HG03159 (cell line): Measurements from ENCODE around the gene MRI1.
A peak's percentile ranks its signal among the peaks of the same experiment; 100 is the strongest.
"Not testable (repeated sequence)": the region's sequence is repeated elsewhere in the genome, so short reads cannot be mapped to it uniquely, and the experiment has no call there.

Experiments
- ATAC-seq: cut with Tn5 transposase; IDR thresholded peaks from one replicate; pipeline ENCODE4 v1.9.1; 2021; ENCODE audit warnings: mild to moderate bottlenecking, moderate library complexity; ENCODE audit not compliant: unreplicated experiment

Gene MRI1

GRCh38 chr19:13764101-13764807 is at the start of gene MRI1:
TSS of gene MRI1 (plus strand) at chr19:13764522. CDS start at chr19:13764589, 67 bp downstream.
- ATAC-seq = no peak

DNA sequence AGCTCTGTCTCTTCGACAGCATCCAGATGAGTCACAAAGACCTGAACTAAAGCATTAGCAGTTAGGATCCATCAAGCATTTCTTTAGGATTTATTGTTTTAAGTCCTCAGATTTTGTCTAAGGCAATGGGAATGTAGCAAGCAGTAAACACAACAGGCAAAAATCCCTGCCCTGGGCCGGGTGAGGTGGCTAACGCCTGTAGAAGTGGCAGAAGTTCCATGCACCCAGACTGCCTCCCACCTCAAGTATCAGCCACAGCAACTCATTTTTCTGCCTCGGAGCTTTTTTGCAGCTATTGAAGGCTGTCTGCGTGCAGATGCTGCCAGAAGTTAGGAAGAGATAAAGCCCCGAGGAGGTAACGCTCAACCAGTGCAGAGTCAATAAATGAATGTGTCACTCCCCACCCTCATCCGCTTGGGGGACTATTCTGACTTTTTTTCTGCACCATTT is 47.1 kb upstream of the MRI1 start:
- ATAC-seq = no peak

GRCh38 chr19:13718733-13719132 is 45.6 kb upstream of the MRI1 start:
- ATAC-seq = no peak

- ATAC-seq = no peak
Observed at GRCh38 chr19:13722146-13722545, 42.2 kb upstream of the MRI1 start.

DNA sequence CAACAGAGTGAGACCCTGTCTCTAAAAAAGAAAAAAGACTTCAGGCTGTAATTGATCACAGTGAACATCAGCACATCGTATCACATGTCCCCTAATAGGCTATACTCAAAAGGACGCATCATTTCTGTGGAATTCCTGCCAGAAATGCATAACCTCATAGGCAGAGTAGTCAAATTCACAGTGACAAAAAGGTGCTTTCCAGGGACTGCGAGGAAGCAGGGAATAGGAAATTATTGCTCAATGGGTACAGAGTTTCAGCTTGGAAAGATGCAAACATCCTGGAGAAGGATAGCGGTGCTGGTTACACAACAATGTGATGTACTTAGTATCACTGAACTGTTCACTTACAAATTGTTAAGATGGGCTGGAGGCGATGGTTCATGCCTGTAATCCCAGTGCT is 41.1 kb upstream of the MRI1 start:
- ATAC-seq = no peak

DNA sequence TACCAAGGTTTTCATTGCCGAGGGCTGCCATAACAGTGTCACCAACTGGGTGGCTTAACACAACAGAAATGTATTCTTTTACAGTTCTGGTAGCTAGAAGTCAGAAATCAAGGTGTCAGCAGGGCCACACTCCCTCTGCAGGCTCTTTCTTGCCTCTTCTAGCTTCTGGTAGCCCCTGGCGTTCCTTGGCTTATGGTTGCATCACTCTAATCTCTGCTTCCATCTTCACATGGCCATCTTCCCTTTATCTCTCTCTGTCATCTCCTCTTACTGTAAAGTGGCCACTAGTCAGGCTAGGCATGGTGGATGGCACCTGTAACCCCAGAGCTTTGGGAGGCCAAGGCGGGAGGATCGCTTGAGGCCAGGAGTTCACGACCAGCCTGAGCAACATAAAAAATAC is 38.0 kb upstream of the MRI1 start:
- ATAC-seq = no peak

GRCh38 chr19:13727798-13728197 is 36.5 kb upstream of the MRI1 start:
- ATAC-seq = no peak

GRCh38 chr19:13729859-13730258 is 34.5 kb upstream of the MRI1 start:
- ATAC-seq = no peak

GRCh38 chr19:13731147-13731964 is 33.0 kb upstream of the MRI1 start:
- ATAC-seq = peak; percentile 86

DNA sequence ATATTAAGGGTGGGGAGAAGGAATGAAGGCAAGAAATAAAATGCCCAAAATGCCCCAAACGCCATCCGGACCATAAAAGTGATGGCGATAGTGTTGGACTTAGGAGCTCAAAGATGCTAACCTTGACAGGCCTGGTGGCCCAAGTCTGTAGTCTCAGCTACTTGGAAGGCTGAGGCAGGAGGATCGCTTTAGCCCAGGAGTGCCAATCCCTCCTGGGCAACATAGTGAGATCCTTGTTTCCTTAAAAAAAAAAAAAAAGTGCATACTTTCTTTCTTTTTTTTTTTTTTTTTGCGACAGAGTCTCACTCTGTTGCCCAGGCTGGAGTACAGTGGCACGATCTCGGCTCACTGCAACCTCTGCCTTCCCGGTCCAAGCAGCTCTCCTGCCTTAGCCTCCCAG is 32.0 kb upstream of the MRI1 start:
- no peak for ATAC-seq

- no peak for ATAC-seq
Observed at GRCh38 chr19:13734751-13735150, 29.6 kb upstream of the MRI1 start.

GRCh38 chr19:13738073-13738472 is 26.2 kb upstream of the MRI1 start:
- ATAC-seq = no peak

- ATAC-seq = no peak
Observed at GRCh38 chr19:13741893-13742292, 22.4 kb upstream of the MRI1 start.

DNA sequence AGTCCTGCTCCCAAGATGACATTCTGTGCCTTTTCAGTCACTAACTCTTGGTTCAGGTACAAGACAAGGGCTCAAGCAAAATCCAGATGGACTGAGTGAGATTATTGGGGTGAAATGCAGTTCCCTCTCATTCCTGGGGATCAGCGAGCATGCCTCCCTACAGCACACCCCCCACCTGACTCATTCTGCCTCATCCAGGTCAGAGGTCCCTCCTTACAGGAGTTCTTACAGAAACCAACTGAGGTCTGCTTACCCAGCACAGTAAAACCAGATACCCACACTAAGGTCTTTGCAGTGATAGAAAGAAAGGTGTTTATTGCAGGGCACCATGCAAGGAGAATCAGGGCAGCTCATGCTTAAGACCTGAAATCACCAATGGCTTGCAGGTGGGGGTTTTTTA is 21.6 kb upstream of the MRI1 start:
- ATAC-seq = no peak

DNA sequence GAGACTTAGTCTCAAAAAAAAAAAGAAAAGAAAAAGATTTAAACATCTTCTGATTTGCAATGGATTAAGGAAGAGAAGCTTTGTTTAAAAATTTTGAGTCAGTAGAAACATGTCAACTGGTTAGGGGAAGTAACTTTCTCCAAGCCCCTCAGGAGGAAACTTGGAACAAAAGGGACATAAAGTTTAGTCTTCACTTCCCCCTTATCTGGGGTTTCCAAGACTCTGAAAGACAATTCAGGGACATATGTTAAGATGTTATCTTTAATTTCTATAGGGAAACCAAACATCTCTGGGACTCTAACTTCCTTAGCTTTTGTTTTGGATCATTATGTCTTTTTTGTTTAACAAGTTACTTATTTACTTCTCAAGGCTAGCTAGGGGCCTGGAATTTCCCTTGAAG is 20.1 kb upstream of the MRI1 start:
- ATAC-seq = no peak

DNA sequence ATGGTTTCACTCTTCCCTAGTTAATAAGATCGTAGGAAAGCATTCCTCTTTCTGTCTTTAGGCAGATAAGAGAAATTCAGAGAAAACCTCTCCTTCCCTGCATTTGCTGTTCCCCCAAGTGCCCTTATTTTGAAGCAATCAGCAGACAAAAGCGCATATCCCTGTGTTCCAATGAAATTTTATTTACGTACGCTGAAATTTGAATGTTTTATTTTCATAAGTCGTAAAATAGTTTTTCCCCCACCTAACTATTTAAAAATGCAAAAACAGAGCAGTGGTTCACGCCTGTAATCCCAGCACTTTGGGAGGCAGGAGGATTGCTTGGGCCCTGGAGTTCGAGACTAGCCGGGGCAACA is 17.2 kb upstream of the MRI1 start:
- ATAC-seq = no peak

- no peak for ATAC-seq
Observed at GRCh38 chr19:13748169-13748828, 16.0 kb upstream of the MRI1 start.

DNA sequence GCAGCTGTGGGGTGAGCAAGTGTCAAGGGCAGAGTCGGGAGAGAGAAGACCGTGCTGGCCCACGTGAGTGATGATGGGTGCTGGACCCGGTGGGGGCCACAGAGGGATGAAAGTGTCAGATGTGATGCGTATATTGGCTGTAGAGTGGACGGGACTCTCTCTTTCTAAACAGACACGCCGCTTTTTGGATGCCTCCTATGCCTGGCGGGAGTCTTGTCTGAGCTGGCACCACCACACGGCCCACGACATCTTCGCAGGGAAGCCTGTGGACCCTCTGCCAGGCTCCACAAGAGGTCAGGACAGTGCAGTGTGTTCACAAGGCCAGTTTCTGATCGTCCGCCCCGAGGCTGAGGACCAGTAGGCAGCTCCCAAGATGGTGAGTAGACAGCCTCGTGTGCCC is 12.9 kb upstream of the MRI1 start:
- no peak for ATAC-seq

DNA sequence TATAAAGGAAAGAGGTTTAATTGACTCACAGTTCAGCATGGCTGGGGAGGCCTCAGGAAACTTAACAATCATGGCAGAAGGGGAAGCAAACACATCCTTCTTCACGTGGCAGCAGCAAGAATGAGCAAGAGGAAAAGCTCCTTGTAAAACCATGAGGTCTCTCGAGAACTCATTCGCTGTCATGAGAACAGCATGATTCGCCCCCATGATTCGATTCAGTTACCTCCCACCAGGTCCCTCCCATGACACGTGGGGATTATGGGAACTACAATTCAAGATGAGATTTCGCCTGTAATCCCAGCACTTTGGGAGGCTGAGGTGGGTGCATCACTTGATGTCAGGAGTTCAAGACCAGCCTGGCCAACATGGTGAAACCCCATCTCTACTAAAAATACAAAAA is 10.7 kb upstream of the MRI1 start:
- not testable (repeated sequence) for ATAC-seq

GRCh38 chr19:13756210-13756609 is 8.1 kb upstream of the MRI1 start:
- no peak for ATAC-seq

DNA sequence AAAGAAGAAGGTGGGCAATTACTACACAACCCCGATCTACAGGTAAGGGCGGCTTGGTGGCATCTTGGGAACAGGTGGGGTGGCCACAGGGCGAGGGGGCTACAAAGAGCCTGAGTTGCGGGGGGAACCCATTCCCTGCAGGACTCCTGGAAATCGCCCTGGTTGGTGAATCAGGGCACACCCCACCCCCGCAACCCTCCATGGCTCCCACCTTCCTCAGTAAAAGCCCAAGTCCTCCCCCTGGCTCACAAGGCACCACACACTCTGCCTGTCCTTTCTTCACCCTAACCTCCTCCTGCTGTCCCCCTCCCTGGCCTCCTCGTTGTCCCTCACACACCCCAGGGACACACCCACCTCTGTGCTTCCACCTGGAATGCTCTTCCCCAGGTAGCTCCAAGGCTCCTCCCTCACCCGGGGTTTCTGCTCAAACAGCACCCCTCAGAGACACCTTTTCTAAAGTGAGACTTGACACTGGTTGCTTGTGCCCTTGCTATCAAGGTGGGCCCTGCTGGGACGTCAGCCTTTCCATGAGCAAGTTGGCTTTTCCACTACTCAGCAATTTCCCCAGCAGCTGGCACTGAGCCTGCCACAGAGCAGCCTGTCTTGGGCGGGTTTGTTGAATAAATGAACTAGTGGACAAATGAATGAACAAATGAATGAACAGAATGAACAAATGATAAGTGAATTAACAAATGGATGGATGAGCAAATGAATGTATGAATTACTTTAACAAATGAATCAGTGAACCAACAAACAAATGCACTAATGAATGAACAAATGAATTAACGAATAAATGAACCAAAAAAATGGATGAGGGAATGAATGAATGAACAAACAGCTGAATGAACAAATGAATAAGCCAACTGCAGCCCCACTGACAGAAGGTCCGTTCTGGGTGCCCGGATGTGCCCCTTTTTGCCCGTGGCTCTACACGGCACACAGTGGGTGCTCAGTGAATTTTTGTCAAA is 6.2 kb upstream of the MRI1 start:
- ATAC-seq = no peak
